Endothelial cell of coronary artery (primary cell): Measurements from ENCODE around the gene HERPUD1. TPM values are rescaled to one million over a fixed set of nuclear protein-coding genes. Genes with fewer than 3 reads are reported as not detected.

ENCODE experiments used
- total RNA-seq: library from RNA; depleted of rRNA; stranded (reverse); fragments of >200 nt; gene quantifications from 2 replicates; pipeline ENCODE4 v1.2.3, GENCODE V29; 2014

Gene HERPUD1
- 41.1 and 44.7 TPM in 2 replicates for total RNA-seq

GRCh38 chr16:56931892-56932720, at the start of gene HERPUD1:
HERPUD1 (plus strand) TSS chr16:56932142; CDS start chr16:56932245, 103 bp downstream.

GRCh38 chr16:56961851-56962281, 29.9 kb downstream of the HERPUD1 start, which contains the start of gene CETP:
CETP (plus strand) TSS chr16:56961950; CDS start chr16:56961980, 30 bp downstream.

GRCh38 chr16:56988948-56989945, 57.3 kb downstream of the HERPUD1 start, which contains the start of gene NLRC5:
NLRC5 (plus strand) TSS chr16:56989557; CDS start chr16:57020713, 31,156 bp downstream.

Other genes with a start within 250 kb of the HERPUD1 start
- gene MT1X, start 249.7 kb upstream of the HERPUD1 start, total RNA-seq: 13.8 and 27.1 TPM in 2 replicates
- gene NUP93, start 202.0 kb upstream of the HERPUD1 start, total RNA-seq: 71.1 and 119 TPM in 2 replicates
- gene SLC12A3, start 66.9 kb upstream of the HERPUD1 start, total RNA-seq: not detected in 2 replicates
- 0.19 and 0.90 TPM in 2 replicates for gene CETP, start 29.8 kb downstream of the HERPUD1 start, total RNA-seq
- gene NLRC5, start 57.4 kb downstream of the HERPUD1 start, total RNA-seq: 13.5 and 21.5 TPM in 2 replicates
- gene CPNE2, start 160.4 kb downstream of the HERPUD1 start, total RNA-seq: 54.9 and 63.0 TPM in 2 replicates